DMS79 treated with DMSO at 0.1 percent for 48 hours (cell line): Measurements from ENCODE around the gene NEK4.

Experiments used
- DNase-seq: peaks from one replicate; lab custom pipeline; 2025; lab: John Stamatoyannopoulos, UW

NEK4 gene

GRCh38 chr3:52792961-52793695 is 22.4 kb upstream of the NEK4 start:
- no peak for DNase-seq

- no peak for DNase-seq
These were observed 21.7 kb upstream of the NEK4 start for GRCh38 chr3:52792413-52792812.

GRCh38 chr3:52791928-52792327 is 21.2 kb upstream of the NEK4 start:
- DNase-seq, result no peak

GRCh38 chr3:52791366-52791765 is 20.6 kb upstream of the NEK4 start:
- DNase-seq, result no peak

- no peak for DNase-seq
These were observed 20.0 kb upstream of the NEK4 start for GRCh38 chr3:52790741-52791140.

- DNase-seq, result no peak
These were observed 19.6 kb upstream of the NEK4 start for GRCh38 chr3:52790337-52790736.

GRCh38 chr3:52789746-52790040 is 19.0 kb upstream of the NEK4 start:
- DNase-seq, result no peak

- no peak for DNase-seq
These were observed 18.4 kb upstream of the NEK4 start for GRCh38 chr3:52788890-52789745.

- DNase-seq, result no peak
These were observed 17.2 kb upstream of the NEK4 start for GRCh38 chr3:52787672-52788625.

GRCh38 chr3:52787246-52787645 is 16.5 kb upstream of the NEK4 start:
- DNase-seq, result no peak

GRCh38 chr3:52786330-52787215 is 15.8 kb upstream of the NEK4 start:
- no peak for DNase-seq

- DNase-seq, result no peak
These were observed 14.3 kb upstream of the NEK4 start for GRCh38 chr3:52784931-52785590.

- DNase-seq, result no peak
These were observed 13.4 kb upstream of the NEK4 start for GRCh38 chr3:52784021-52784621.

- no peak for DNase-seq
These were observed 12.4 kb upstream of the NEK4 start for GRCh38 chr3:52783211-52783555.

- DNase-seq, result no peak
These were observed 11.9 kb upstream of the NEK4 start for GRCh38 chr3:52782412-52783210.

GRCh38 chr3:52781741-52782140 is 11.0 kb upstream of the NEK4 start:
- no peak for DNase-seq

GRCh38 chr3:52779837-52780585 is 9.3 kb upstream of the NEK4 start:
- DNase-seq, result no peak

- no peak for DNase-seq
These were observed 8.5 kb upstream of the NEK4 start for GRCh38 chr3:52779011-52779836.
